Sciatic nerve (tissue), 2 donors: ENCODE data around the gene RAB3GAP1. TPM values are rescaled to one million over a fixed set of nuclear protein-coding genes. Genes with fewer than 3 reads are reported as not detected.
A peak's percentile ranks its signal among the peaks of the same experiment; 100 is the strongest.

Source experiments
- ATAC-seq: fragments of 200-7000 bp; cut with Tn5 transposase; one replicate; pipeline ENCODE4 v1.9.1; 2020; ENCODE audit warnings: mild to moderate bottlenecking, moderate library complexity
- DNase-seq: peaks from one replicate; pipeline ENCODE4 v3.0.0-alpha.2; 2020; ENCODE audit warnings: low spot score
- intact Hi-C: fragments of 100-400 bp; cut with DNase I; formaldehyde crosslinking; loops from one replicate; pipeline ENCODE4 v1.14.2; 2022
- total RNA-seq: library from RNA; stranded (reverse); fragmentation: NEBNext Ultra II Directional; extraction: Animal tissue kit (Norgen Biotek cat#: 25700); gene quantifications from one replicate; pipeline ENCODE4 v1.2.1, GENCODE V29; 2021
- donor health status: DM: no; HTN: no; CAD: no.
- donor health status: DM: no; HTN: no; CAD: no.

RAB3GAP1 gene
- total RNA-seq, 1 donor from 2014 or later, result 50.3 TPM

- intact Hi-C loops, result no loop called here
- ATAC-seq (no peak), DNase-seq (no peak)
Observed at GRCh38 chr2:135151615-135152014, 99.5 kb downstream of the RAB3GAP1 start.

- no peak for DNase-seq
- ATAC-seq, result no peak
- intact Hi-C loops, result no loop called here
Observed at GRCh38 chr2:135152361-135152760, 100.3 kb downstream of the RAB3GAP1 start.

- DNase-seq, result no peak
- no peak for ATAC-seq
- intact Hi-C loops, result no loop called here
Observed at GRCh38 chr2:135154962-135155361, 102.9 kb downstream of the RAB3GAP1 start.

GRCh38 chr2:135157856-135158255 is 105.8 kb downstream of the RAB3GAP1 start:
- DNase-seq (no peak), ATAC-seq (no peak)
- intact Hi-C loops, result no loop called here

- intact Hi-C loops, result no loop called here
- ATAC-seq (no peak), DNase-seq (no peak)
Observed at GRCh38 chr2:135159191-135159590, 107.1 kb downstream of the RAB3GAP1 start.

GRCh38 chr2:135162377-135162776 is 110.3 kb downstream of the RAB3GAP1 start:
- intact Hi-C loops, result no loop called here
- no peak for ATAC-seq
- DNase-seq, result no peak

GRCh38 chr2:135162786-135163185 is 110.7 kb downstream of the RAB3GAP1 start:
- intact Hi-C loops, result no loop called here
- DNase-seq (no peak), ATAC-seq (no peak)

- no peak for DNase-seq
- intact Hi-C loops, result no loop called here
- no peak for ATAC-seq
Observed at GRCh38 chr2:135163306-135163705, 111.2 kb downstream of the RAB3GAP1 start.

GRCh38 chr2:135163901-135164300 is 111.8 kb downstream of the RAB3GAP1 start:
- DNase-seq (no peak), ATAC-seq (no peak)
- intact Hi-C loops, result no loop called here

- ATAC-seq (no peak), DNase-seq (no peak)
- intact Hi-C loops, result no loop called here
Observed at GRCh38 chr2:135164431-135164830, 112.3 kb downstream of the RAB3GAP1 start.

- DNase-seq, result no peak
- intact Hi-C loops, result no loop called here
- no peak for ATAC-seq
Observed at GRCh38 chr2:135167273-135167672, 115.2 kb downstream of the RAB3GAP1 start.

- intact Hi-C loops, result no loop called here
- ATAC-seq (no peak), DNase-seq (no peak)
Observed at GRCh38 chr2:135168204-135168856, 116.2 kb downstream of the RAB3GAP1 start.

- ATAC-seq (no peak), DNase-seq (no peak)
- intact Hi-C loops, result no loop called here
Observed at GRCh38 chr2:135169900-135170753, 118.0 kb downstream of the RAB3GAP1 start.

GRCh38 chr2:135174049-135174809 is 122.1 kb downstream of the RAB3GAP1 start:
- intact Hi-C loops, result no loop called here
- ATAC-seq (peak; percentile 39), DNase-seq (no peak)

- no peak for ATAC-seq
- DNase-seq, result no peak
- intact Hi-C loops, result no loop called here
Observed at GRCh38 chr2:135174810-135175093, 122.7 kb downstream of the RAB3GAP1 start.

GRCh38 chr2:135175177-135175576 is 123.1 kb downstream of the RAB3GAP1 start:
- ATAC-seq (no peak), DNase-seq (no peak)
- intact Hi-C loops, result no loop called here

- intact Hi-C loops, result no loop called here
- ATAC-seq (no peak), DNase-seq (no peak)
Observed at GRCh38 chr2:135179689-135180088, 127.6 kb downstream of the RAB3GAP1 start.

- DNase-seq, result no peak
- no peak for ATAC-seq
- intact Hi-C loops, result no loop called here
Observed at GRCh38 chr2:135182190-135182589, 130.1 kb downstream of the RAB3GAP1 start.

- no peak for ATAC-seq
- intact Hi-C loops, result no loop called here
- no peak for DNase-seq
Observed at GRCh38 chr2:135182601-135183000, 130.5 kb downstream of the RAB3GAP1 start.

- intact Hi-C loops, result no loop called here
- DNase-seq (no peak), ATAC-seq (no peak)
Observed at GRCh38 chr2:135183822-135184221, 131.7 kb downstream of the RAB3GAP1 start.
